ENCODE results near the gene MARCHF4. TPM values are rescaled to one million over a fixed set of nuclear protein-coding genes. Genes with fewer than 3 reads are reported as not detected.

MARCHF4 gene
- total and polyA plus RNA-seq, 7 experiments from 2014 or later, result not detected

DNA sequence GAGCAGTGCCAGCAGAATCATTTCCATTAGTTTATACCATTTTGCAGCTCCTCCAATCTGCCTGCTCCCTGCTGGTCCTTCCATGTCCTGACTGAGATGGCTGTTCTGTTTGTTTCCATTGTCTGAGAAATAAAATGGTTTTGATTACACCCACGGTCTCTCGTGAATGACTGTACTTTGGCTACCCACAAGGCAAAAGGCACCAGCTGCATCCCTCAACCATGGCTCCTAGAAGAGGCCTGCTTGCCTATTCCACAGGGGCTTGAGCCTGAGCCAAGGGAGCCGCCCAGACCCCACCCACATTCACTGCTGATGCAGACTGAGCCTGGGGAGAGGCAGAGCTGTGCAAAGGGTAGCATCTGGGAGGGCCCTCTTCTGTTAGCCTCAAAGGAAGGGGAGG, 31.2 kb downstream of the MARCHF4 start:
- H3K36me3 Mint-ChIP-seq, result no peaks in the 10 kb centered on the region
- ChIA-PET CTCF (no interaction called here), POLR2A (no interaction called here)
- no peaks in the 10 kb centered on the region for H3K36me3 ChIP-seq (ENCODE audit: control insufficient read depth in 2 of 3, insufficient read depth in 3 of 3, low read length in 3 of 3)
- peaks cover 0 to 19% (median 0%) of the 10 kb centered on the region in 5 donors for H3K27me3 Mint-ChIP-seq
- H3K27ac ChIP-seq (ENCODE audit: low read depth, low read length), result no peak overlapping the region
- H3K27me3 ChIP-seq (ENCODE audit: control insufficient read depth in 2 of 2, insufficient read depth in 2 of 2, low read length in 2 of 2), result no peaks in the 10 kb centered on the region
- H3K4me3 ChIP-seq (ENCODE audit: low read length), result no peak overlapping the region
- H3K9me3 ChIP-seq (ENCODE audit: control insufficient read depth in 2 of 3, low read length in 3 of 3), result no peaks in the 10 kb centered on the region
- H3K4me3 Mint-ChIP-seq, result no peak overlapping the region
- peaks cover 0 to 54% (median 47%) of the 10 kb centered on the region in 7 donors for H3K4me1 Mint-ChIP-seq
- H3K9me3 Mint-ChIP-seq, result peaks cover 0 to 10% (median 0%) of the 10 kb centered on the region in 11 donors
- H3K27ac Mint-ChIP-seq, result no peak overlapping the region
- DNase-seq (no peak), ATAC-seq (no peak)
- peaks cover 0 to 8% of the 10 kb centered on the region in 2 donors for H3K4me1 ChIP-seq (ENCODE audit: control insufficient read depth in 2 of 2, insufficient read depth in 2 of 2, low read length in 2 of 2)
- intact Hi-C loops (cut with micrococcal nuclease), result no loop called here

DNA sequence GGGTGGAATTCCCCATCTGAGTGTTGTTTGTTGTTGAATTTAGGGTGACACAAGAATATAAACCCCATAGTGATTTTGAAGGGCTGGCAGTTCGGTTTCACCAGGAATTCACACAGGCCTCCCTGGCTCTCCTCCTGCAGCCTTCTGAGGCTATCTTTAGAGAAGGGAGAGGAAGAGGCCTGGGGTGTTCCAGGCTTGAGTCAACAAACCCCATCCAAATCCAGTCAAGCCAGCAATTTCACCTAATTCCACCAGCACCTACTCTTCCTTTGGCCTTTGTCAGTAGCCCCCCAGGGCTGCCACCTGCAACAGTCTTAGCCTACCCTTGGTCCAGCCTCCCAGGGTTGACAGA, 32.0 kb downstream of the MARCHF4 start:
- intact Hi-C loops (cut with micrococcal nuclease), result no loop called here
- ChIA-PET POLR2A (no interaction called here), CTCF (no interaction called here)
- peaks cover 0 to 10% (median 0%) of the 10 kb centered on the region in 11 donors for H3K9me3 Mint-ChIP-seq
- ATAC-seq (no peak), DNase-seq (no peak)
- Histone ChIP-seq H3K4me1 (ENCODE audit: control insufficient read depth in 2 of 2, insufficient read depth in 2 of 2, low read length in 2 of 2) (peaks cover 0 to 8% of the 10 kb centered on the region in 2 donors), H3K27ac (ENCODE audit: low read depth, low read length) (no peak overlapping the region), H3K9me3 (ENCODE audit: control insufficient read depth in 2 of 3, low read length in 3 of 3) (no peaks in the 10 kb centered on the region), H3K4me3 (ENCODE audit: low read length) (no peak overlapping the region), H3K36me3 (ENCODE audit: control insufficient read depth in 2 of 3, insufficient read depth in 3 of 3, low read length in 3 of 3) (no peaks in the 10 kb centered on the region), H3K27me3 (ENCODE audit: control insufficient read depth in 2 of 2, insufficient read depth in 2 of 2, low read length in 2 of 2) (no peaks in the 10 kb centered on the region)
- H3K4me3 Mint-ChIP-seq, result no peak overlapping the region
- peak overlapping the region in 1 of 9 donors; percentile 19 for H3K27ac Mint-ChIP-seq
- H3K4me1 Mint-ChIP-seq, result peaks cover 0 to 51% (median 40%) of the 10 kb centered on the region in 7 donors
- H3K27me3 Mint-ChIP-seq, result peaks cover 0 to 23% (median 0%) of the 10 kb centered on the region in 5 donors
- no peaks in the 10 kb centered on the region for H3K36me3 Mint-ChIP-seq

- ATAC-seq, result no peak
- Mint-ChIP-seq H3K27ac (peak overlapping the region in 1 of 9 donors; percentile 48), H3K4me1 (peaks cover 0 to 47% (median 35%) of the 10 kb centered on the region in 7 donors), H3K4me3 (no peak overlapping the region), H3K9me3 (peaks cover 0 to 10% (median 0%) of the 10 kb centered on the region in 11 donors), H3K36me3 (no peaks in the 10 kb centered on the region), H3K27me3 (peaks cover 0 to 25% (median 0%) of the 10 kb centered on the region in 5 donors)
- no peaks in the 10 kb centered on the region for H3K27me3 ChIP-seq (ENCODE audit: control insufficient read depth in 2 of 2, insufficient read depth in 2 of 2, low read length in 2 of 2)
- H3K9me3 ChIP-seq (ENCODE audit: control insufficient read depth in 2 of 3, low read length in 3 of 3), result no peaks in the 10 kb centered on the region
- no peak for DNase-seq
- H3K36me3 ChIP-seq (ENCODE audit: control insufficient read depth in 2 of 3, insufficient read depth in 3 of 3, low read length in 3 of 3), result no peaks in the 10 kb centered on the region
- CTCF ChIA-PET, result no interaction called here
- peaks cover 0 to 8% of the 10 kb centered on the region in 2 donors for H3K4me1 ChIP-seq (ENCODE audit: control insufficient read depth in 2 of 2, insufficient read depth in 2 of 2, low read length in 2 of 2)
- H3K27ac ChIP-seq (ENCODE audit: low read depth, low read length), result no peak overlapping the region
- intact Hi-C loops (cut with micrococcal nuclease), result no loop called here
- POLR2A ChIA-PET, result no interaction called here
- H3K4me3 ChIP-seq (ENCODE audit: low read length), result no peak overlapping the region
These were observed 32.6 kb downstream of the MARCHF4 start for GRCh38 chr2:216339456-216340279.

GRCh38 chr2:216335252-216335651, 37.0 kb downstream of the MARCHF4 start:
- Mint-ChIP-seq H3K4me3 (no peak overlapping the region), H3K27ac (no peak overlapping the region), H3K9me3 (peaks cover 0 to 10% (median 2%) of the 10 kb centered on the region in 11 donors), H3K27me3 (peaks cover 0 to 30% (median 0%) of the 10 kb centered on the region in 5 donors), H3K36me3 (peaks cover 0 to 3% (median 0%) of the 10 kb centered on the region in 5 donors), H3K4me1 (peaks cover 0 to 24% (median 15%) of the 10 kb centered on the region in 7 donors)
- Histone ChIP-seq H3K4me1 (ENCODE audit: control insufficient read depth in 2 of 2, insufficient read depth in 2 of 2, low read length in 2 of 2) (peaks cover 0 to 6% of the 10 kb centered on the region in 2 donors), H3K9me3 (ENCODE audit: control insufficient read depth in 2 of 3, low read length in 3 of 3) (no peaks in the 10 kb centered on the region), H3K4me3 (ENCODE audit: low read length) (no peak overlapping the region), H3K27ac (ENCODE audit: low read depth, low read length) (no peak overlapping the region), H3K36me3 (ENCODE audit: control insufficient read depth in 2 of 3, insufficient read depth in 3 of 3, low read length in 3 of 3) (no peaks in the 10 kb centered on the region), H3K27me3 (ENCODE audit: control insufficient read depth in 2 of 2, insufficient read depth in 2 of 2, low read length in 2 of 2) (no peaks in the 10 kb centered on the region)
- intact Hi-C loops (cut with micrococcal nuclease), result no loop called here
- ChIA-PET POLR2A (no interaction called here), CTCF (no interaction called here)
- no peak for DNase-seq
- ATAC-seq, result no peak

- peaks cover 0 to 16% (median 0%) of the 10 kb centered on the region in 5 donors for H3K27me3 Mint-ChIP-seq
- Histone ChIP-seq H3K9me3 (ENCODE audit: control insufficient read depth in 2 of 3, low read length in 3 of 3) (no peaks in the 10 kb centered on the region), H3K4me3 (ENCODE audit: low read length) (no peak overlapping the region), H3K27ac (ENCODE audit: low read depth, low read length) (no peak overlapping the region), H3K27me3 (ENCODE audit: control insufficient read depth in 2 of 2, insufficient read depth in 2 of 2, low read length in 2 of 2) (no peaks in the 10 kb centered on the region), H3K36me3 (ENCODE audit: control insufficient read depth in 2 of 3, insufficient read depth in 3 of 3, low read length in 3 of 3) (no peaks in the 10 kb centered on the region), H3K4me1 (ENCODE audit: control insufficient read depth in 2 of 2, insufficient read depth in 2 of 2, low read length in 2 of 2) (no peaks in the 10 kb centered on the region)
- ChIA-PET POLR2A (no interaction called here), CTCF (interaction anchor here (1.1 to 1.3 kb wide), 3 partner anchors 27 to 76 kb away, joined by 4 to 8 read pairs (median 4); no protein-coding TSS in a partner anchor)
- intact Hi-C loops (cut with micrococcal nuclease), result loop anchor here (1.0 kb wide), 1 partner anchor 76 kb away; no protein-coding TSS in a partner anchor
- peaks cover 0 to 2% (median 0%) of the 10 kb centered on the region in 11 donors for H3K9me3 Mint-ChIP-seq
- no peak for ATAC-seq
- H3K4me1 Mint-ChIP-seq, result peaks cover 0 to 5% (median 0%) of the 10 kb centered on the region in 7 donors
- H3K36me3 Mint-ChIP-seq, result peaks cover 0 to 3% (median 0%) of the 10 kb centered on the region in 5 donors
- no peak overlapping the region for H3K27ac Mint-ChIP-seq
- DNase-seq, result peak in 2 of 9 donors; percentile 12 to 14
- H3K4me3 Mint-ChIP-seq, result no peak overlapping the region
These were observed 43.9 kb downstream of the MARCHF4 start for GRCh38 chr2:216328347-216328746.

DNA sequence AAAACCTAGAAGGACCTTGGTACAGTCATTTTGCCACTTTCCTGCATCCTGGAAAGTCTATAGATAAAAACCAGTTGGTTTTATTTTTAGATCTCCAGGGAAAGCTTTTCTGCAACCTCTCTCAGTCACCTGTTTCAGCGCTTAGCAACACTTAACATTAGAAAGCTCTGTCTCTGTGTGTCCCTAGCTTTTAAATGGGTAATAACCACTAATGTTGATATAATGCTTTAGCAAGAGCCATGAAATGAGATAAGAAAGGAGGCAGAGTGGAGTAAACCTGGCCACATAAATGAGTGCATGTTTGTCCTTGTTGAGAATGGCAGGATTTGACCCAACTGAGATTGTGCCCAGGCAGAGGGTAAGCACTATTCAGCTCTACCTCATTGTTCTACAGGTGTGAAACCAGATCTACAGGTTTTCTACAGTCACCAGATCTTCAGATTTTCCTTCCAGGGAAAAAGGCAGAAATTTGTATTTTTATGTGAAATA, 44.8 kb downstream of the MARCHF4 start:
- H3K36me3 Mint-ChIP-seq, result no peaks in the 10 kb centered on the region
- ChIA-PET CTCF (interaction anchor here (1.3 kb wide), 1 partner anchor 76 kb away, joined by 8 read pairs; no protein-coding TSS in a partner anchor), POLR2A (no interaction called here)
- peaks cover 0 to 5% (median 0%) of the 10 kb centered on the region in 7 donors for H3K4me1 Mint-ChIP-seq
- no peak overlapping the region for H3K27ac ChIP-seq (ENCODE audit: low read depth, low read length)
- H3K36me3 ChIP-seq (ENCODE audit: control insufficient read depth in 2 of 3, insufficient read depth in 3 of 3, low read length in 3 of 3), result no peaks in the 10 kb centered on the region
- no peak for ATAC-seq
- peaks cover 0 to 19% (median 0%) of the 10 kb centered on the region in 5 donors for H3K27me3 Mint-ChIP-seq
- H3K27ac Mint-ChIP-seq, result no peak overlapping the region
- no peaks in the 10 kb centered on the region for H3K4me1 ChIP-seq (ENCODE audit: control insufficient read depth in 2 of 2, insufficient read depth in 2 of 2, low read length in 2 of 2)
- intact Hi-C loops (cut with micrococcal nuclease), result no loop called here
- no peak for DNase-seq
- H3K4me3 Mint-ChIP-seq, result no peak overlapping the region
- no peaks in the 10 kb centered on the region for H3K9me3 Mint-ChIP-seq
- no peaks in the 10 kb centered on the region for H3K9me3 ChIP-seq (ENCODE audit: control insufficient read depth in 2 of 3, low read length in 3 of 3)
- H3K4me3 ChIP-seq (ENCODE audit: low read length), result no peak overlapping the region
- no peaks in the 10 kb centered on the region for H3K27me3 ChIP-seq (ENCODE audit: control insufficient read depth in 2 of 2, insufficient read depth in 2 of 2, low read length in 2 of 2)
